ENCODE results near the gene MAGEB6.
"Not testable (repeated sequence)": the region's sequence is repeated elsewhere in the genome, so short reads cannot be mapped to it uniquely, and the experiment has no call there.

MAGEB6 gene, protein sequence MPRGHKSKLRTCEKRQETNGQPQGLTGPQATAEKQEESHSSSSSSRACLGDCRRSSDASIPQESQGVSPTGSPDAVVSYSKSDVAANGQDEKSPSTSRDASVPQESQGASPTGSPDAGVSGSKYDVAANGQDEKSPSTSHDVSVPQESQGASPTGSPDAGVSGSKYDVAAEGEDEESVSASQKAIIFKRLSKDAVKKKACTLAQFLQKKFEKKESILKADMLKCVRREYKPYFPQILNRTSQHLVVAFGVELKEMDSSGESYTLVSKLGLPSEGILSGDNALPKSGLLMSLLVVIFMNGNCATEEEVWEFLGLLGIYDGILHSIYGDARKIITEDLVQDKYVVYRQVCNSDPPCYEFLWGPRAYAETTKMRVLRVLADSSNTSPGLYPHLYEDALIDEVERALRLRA

DNA sequence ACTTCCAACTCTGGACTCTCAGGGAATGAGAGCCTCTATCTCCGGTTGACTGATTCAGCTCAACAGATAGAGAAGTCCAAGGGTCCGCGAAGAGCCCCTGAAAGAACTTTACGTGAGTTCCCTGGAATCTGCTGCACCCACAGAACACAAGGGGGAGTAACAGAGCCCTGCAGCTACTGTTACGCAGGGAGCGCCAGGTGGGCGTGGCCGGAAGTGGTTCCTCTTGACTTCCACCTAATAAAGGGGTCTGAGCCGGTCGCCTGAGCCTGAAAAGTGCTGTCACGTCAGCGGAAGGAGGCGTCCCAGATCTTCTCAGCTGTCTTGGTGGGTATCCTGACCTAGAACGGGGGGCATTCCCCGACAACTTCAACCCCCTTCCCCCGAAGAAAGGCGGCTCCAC is at the start of gene MAGEB6:
Gene MAGEB6, plus strand, starts transcription at position 237 of the 400 bp plus-strand sequence. CDS start 1,407 bp downstream, outside the sequence.
- DNase-seq (ENCODE audit: low read depth in 1 of 2, low spot score in 1 of 2): no peak
- TF ChIP-seq JUND (IDR thresholded peaks at IDR 0.05; ENCODE audit: low read depth): no peak
- in situ Hi-C loops (cut with HindIII; ENCODE audit: low pct_unique_long_range_greater_than_20kb, low sequenced_read_pairs): no loop called here

DNA sequence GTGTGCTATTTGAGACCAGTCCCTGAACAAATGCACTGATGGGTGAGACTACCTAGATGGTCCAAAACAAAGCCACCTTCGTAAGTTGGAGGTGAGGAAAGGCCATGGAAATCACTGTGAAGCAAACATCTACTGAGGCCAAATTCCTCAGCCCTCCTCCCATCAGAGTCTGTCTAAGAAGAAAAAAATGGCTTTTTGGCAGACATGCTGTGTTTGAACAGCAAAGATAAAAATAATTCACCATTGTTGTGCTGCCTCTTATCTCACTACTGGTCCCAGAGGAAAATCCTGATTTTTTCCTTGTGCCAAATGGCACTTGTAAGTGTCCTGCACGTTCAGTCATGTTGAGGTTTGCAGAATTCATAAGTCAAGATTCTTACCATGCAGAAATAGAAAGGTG is 46.2 kb upstream of the MAGEB6 start:
- in situ Hi-C loops (cut with HindIII; ENCODE audit: low pct_unique_long_range_greater_than_20kb, low sequenced_read_pairs): no loop called here
- TF ChIP-seq JUND (IDR thresholded peaks at IDR 0.05; ENCODE audit: low read depth): no peak
- no peak for DNase-seq (ENCODE audit: low read depth in 1 of 2, low spot score in 1 of 2)

DNA sequence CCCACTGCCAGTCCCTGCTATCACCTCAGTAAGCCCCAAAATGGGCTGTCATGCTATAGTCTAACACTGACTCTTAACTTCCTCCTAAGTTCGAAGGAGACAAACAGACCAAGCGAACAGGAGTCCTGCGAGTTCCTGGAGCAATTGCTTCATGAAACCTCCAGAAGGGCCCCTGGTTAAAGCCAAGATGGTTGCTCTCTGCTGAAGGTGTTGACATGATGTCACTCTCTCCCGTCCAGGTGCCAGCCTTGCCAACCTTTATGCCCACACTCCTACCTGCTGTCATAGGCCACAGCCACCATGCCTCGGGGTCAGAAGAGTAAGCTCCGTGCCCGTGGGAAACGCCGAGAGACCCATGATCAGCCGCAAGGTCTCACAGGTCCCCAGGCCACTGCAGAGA is 31.9 kb upstream of the MAGEB6 start, which contains the start of gene MAGEB6B:
Gene MAGEB6B, plus strand, starts transcription at position 301 of the 400 bp plus-strand sequence. Its CDS starts 0 bp downstream, at position 301.
- DNase-seq (ENCODE audit: low read depth in 1 of 2, low spot score in 1 of 2): no peak
- in situ Hi-C loops (cut with HindIII; ENCODE audit: low pct_unique_long_range_greater_than_20kb, low sequenced_read_pairs): no loop called here
- TF ChIP-seq JUND (IDR thresholded peaks at IDR 0.05; ENCODE audit: low read depth): no peak

DNA sequence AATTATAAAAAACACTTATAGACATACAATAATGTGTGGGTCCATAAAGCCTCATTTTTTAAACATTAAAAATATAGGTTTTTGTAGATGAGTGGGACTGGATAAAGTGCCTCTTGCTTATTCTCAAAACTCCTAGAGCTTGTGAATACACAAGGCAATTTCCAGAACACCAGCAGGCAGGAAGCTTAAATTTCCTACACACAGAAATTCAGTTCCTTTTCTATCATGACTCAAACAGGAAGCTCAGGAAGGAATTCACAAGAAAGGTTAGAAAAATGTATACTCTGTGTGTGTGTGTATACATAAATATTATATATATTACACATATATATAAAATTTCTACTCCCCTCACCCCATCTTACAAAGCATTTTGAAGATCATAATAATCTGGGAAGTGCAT is 11.3 kb downstream of the MAGEB6 start:
- in situ Hi-C loops (cut with HindIII; ENCODE audit: low pct_unique_long_range_greater_than_20kb, low sequenced_read_pairs): no loop called here
- TF ChIP-seq JUND (IDR thresholded peaks at IDR 0.05; ENCODE audit: low read depth): no peak
- no peak for DNase-seq (ENCODE audit: low read depth in 1 of 2, low spot score in 1 of 2)

DNA sequence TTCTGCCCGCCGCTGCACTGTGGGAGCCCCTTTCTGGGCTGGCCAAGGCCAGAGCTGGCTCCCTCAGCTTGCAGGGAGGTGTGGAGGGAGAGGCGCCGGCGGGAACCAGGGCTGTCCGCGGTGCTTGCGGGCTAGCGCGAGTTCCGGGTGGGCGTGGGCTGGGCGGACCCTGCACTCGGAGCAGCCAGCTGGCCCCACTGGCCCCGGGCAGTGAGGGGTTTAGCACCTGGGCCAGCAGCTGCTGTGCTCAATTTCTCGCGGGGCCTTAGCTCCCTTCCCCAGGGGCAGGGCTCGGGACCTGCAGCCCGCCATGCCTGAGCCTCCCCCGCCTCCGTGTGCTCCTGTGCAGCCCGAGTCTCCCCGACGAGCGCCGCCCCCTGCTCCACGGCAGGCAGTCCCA is 12.5 kb downstream of the MAGEB6 start:
- in situ Hi-C loops (cut with HindIII; ENCODE audit: low pct_unique_long_range_greater_than_20kb, low sequenced_read_pairs); DNase-seq (ENCODE audit: low read depth in 1 of 2, low spot score in 1 of 2): not testable (repeated sequence)

DNA sequence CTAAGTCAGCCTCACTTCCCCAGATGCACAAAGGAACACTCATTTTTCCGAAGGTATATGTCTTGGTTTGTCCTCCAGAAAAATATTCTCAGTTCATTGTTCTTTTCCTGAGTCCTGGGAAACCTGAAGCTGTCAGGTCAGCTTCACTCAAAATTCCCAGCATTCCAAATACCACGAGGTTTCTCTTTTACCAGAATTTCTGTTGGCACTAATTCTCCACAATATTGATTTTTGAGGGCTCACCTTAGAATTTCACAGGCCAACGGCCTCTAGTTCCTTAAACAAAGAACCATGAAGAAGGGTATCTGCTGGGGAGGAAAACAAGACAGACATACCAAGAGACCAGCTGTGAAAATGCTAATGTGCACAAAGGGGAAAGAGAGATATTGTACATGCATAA is 15.8 kb downstream of the MAGEB6 start:
- in situ Hi-C loops (cut with HindIII; ENCODE audit: low pct_unique_long_range_greater_than_20kb, low sequenced_read_pairs): no loop called here
- no peak for TF ChIP-seq JUND (IDR thresholded peaks at IDR 0.05; ENCODE audit: low read depth)
- DNase-seq (ENCODE audit: low read depth in 1 of 2, low spot score in 1 of 2): no peak

DNA sequence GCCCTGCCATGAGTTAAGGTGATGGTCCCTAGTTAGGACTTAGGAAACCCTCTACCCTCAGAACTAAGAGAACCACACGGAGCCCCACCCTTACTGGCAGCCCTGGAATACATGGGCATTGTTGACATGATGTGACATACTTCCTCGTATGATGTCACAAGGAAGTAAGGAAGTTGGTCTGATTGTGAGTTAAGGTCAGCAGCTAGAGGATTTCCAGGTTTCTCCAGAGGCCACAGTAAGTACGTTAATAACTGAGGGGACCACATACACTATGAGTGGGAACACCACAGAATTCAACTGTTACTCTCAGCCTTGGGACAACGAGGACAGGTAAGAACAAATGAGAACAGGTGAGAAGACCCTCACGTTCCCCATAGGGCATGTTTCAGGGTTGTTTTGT is 23.6 kb downstream of the MAGEB6 start, which contains the start of gene MAGEB5:
Gene MAGEB5, plus strand, starts transcription at position 301 of the 400 bp plus-strand sequence. CDS start 1,133 bp downstream, outside the sequence.
- in situ Hi-C loops (cut with HindIII; ENCODE audit: low pct_unique_long_range_greater_than_20kb, low sequenced_read_pairs): no loop called here
- TF ChIP-seq JUND (IDR thresholded peaks at IDR 0.05; ENCODE audit: low read depth): no peak

DNA sequence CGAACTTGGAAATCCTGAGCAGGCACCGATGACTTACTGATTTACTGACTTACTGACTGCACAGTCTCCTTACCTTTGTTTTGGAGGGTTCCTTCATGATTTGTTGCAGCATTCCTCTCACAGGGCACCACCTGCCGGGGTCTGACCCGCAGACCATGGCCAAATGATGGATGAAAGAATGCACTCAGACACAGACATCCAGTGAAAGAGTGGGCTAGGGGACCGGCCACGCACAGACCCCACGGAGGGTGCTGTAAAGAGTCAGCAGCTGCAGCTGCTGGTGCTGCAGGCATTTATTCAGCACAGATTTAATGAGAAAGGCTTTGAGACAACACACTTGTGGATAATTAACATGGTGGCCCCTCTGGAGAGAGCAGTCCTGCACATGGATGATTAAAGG is 27.1 kb downstream of the MAGEB6 start:
- in situ Hi-C loops (cut with HindIII; ENCODE audit: low pct_unique_long_range_greater_than_20kb, low sequenced_read_pairs): no loop called here

More for the DNA sequence above, 23.6 kb downstream of the MAGEB6 start, which contains the start of gene MAGEB5:
- DNase-seq (ENCODE audit: low read depth in 1 of 2, low spot score in 1 of 2): no peak

DNA sequence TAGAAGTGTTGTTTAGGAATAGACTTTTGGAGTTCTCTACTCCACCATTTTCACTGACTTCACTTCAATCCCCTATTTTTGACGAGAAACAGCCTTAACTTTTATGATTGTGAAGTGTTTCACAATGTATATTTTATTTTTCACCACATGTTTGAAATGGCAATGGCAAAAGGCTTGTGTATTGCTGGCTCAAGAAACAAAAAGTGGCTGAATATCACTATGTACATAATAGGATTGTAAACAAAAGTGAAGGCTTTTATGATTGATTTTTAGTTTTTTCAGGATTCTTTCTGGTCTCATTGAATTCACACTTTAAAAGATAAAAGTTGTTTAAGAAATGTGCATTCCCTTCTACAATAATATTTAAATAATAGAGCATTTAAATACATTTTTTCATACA is 41.9 kb downstream of the MAGEB6 start:
- in situ Hi-C loops (cut with HindIII; ENCODE audit: low pct_unique_long_range_greater_than_20kb, low sequenced_read_pairs): no loop called here
- no peak for TF ChIP-seq JUND (IDR thresholded peaks at IDR 0.05; ENCODE audit: low read depth)
- no peak for DNase-seq (ENCODE audit: low read depth in 1 of 2, low spot score in 1 of 2)

More for the DNA sequence above, 27.1 kb downstream of the MAGEB6 start:
- no peak for DNase-seq (ENCODE audit: low read depth in 1 of 2, low spot score in 1 of 2)
- TF ChIP-seq JUND (IDR thresholded peaks at IDR 0.05; ENCODE audit: low read depth): no peak

All from T47D (cell line).